Stimulated activated CD8-positive, alpha-beta memory T cell treated with anti-CD3 and anti-CD28 coated beads, Interleukin-12 subunit alpha, Interleukin-12 subunit beta, amount 100 ng/mL, for 24 hours (primary cell): ENCODE measurements around the gene PPP2R3B.

Source experiments
- DNase-seq: peaks from one replicate; pipeline ENCODE4 v3.0.0-alpha.2; 2020; ENCODE audit errors: extremely low read depth

Gene PPP2R3B

GRCh38 chrX:370963-371745 is 15.6 kb downstream of the PPP2R3B start:
- no peak for DNase-seq

DNA sequence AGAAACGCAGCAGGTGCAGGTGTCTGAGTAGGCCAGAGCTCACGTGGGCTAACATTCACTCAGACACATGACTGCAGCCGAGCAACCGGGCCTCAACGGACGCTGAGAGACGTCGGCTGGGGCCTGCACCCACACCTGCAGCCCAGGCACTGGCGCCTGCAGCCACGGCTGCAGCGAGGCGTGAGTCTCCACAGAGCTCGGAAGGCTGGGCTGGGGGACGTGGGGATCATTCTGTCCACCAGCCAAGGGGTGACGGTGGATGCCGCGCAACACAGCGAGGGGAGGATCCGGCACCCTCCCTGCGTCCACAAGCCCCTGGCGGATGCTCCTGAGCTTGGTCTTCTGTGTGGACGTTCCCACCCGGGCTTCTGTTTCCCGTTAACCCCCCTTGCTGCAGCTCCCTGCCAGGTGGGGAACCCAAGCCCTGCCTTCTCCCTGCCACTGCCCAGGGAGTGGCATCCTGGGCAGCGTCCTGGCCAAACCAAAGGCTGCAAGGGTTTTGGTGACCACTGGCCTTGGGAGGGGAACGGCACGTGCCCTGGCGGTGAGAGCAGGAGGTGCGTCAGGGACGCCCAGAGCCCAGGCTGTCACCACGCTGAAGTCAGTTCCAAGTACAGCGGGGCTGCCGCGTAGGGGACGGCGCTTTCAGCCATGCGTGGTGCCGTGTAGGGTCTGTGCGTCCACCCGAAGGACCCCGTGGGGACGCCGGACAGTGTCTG is 16.3 kb downstream of the PPP2R3B start:
- DNase-seq = no peak

DNA sequence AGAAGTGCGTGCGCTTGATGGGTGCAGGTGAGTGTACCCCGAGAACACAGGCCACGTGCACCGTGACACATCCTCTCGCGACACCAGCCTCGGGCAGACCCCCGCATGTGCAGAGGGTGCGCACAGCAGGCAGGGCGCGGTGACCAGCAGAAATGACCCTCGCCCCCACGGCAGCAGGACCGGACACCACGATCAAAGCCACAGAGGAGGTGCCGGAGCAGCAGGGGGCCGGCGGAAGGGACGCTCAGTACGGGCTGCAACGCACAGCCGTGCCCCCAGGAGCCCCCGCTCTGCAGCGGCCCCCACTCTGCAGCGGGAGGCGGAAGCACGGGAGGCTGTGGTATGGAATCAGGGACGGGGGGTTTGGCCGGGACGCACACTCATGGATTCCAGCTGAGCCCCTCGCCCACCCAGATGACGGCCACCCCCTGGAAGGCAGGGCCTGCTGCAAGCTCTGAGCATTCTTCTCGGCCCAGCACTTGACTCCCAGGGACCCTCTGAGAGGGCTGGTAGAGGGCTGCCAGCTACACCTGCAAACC is 17.1 kb downstream of the PPP2R3B start:
- no peak for DNase-seq

- no peak for DNase-seq
These were observed 17.7 kb downstream of the PPP2R3B start for GRCh38 chrX:368811-369562.

- no peak for DNase-seq
These were observed 18.8 kb downstream of the PPP2R3B start for GRCh38 chrX:367866-368265.

DNA sequence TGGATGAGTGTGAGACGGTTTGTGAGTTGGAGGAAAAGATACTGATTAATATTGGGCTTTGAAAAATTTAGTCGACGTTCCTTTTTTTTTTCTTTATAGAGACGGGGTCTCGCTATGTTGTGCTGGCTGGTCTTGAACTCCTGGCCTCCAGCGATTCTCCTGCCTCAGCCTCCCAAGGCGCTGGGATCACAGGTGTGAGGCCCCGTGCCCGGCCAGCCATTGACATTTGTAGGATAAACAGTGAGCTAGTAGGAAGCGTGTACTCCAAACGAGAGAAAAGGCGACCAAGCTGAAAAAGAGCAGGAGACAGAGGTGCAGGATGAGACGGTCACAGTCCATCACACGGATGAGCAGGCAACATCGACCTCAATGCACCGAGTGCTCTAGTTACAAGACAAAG is 19.4 kb downstream of the PPP2R3B start:
- no peak for DNase-seq

DNA sequence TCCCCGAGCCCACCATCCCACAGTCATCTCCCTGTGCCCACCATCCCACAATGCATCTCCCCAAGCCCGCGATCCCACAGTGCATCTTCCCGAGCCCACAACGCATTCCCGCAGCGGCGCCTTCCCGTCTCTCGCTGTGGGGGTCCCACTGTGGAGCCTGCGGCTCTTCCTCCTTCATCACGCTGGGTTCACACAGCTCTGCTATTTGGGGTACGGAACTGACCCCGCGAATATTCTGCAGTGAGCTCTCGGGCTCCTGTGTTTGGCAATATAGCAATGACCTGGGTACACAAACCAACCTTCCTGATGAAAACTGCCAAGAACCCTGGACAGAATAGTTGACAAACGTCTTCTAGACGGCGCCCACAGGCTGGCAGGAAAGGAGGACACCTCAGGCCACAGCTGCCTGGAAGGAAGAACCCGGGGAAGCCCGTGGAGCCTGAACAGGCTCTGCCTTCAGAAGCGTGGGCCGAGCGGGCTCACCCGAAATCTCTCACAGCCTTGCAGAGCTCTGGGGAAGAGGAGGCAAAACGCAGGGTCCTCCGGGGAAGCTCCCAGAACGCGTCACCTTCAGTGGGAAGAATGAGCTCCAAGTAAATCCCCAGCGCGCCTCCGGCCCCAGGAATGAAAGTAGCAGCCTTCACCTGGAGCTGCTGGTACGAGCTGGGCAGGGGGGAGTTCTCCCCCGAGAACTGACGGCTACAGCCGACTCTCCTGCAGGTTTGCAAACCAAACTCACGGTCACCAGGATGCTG is 22.9 kb downstream of the PPP2R3B start:
- no peak for DNase-seq

DNA sequence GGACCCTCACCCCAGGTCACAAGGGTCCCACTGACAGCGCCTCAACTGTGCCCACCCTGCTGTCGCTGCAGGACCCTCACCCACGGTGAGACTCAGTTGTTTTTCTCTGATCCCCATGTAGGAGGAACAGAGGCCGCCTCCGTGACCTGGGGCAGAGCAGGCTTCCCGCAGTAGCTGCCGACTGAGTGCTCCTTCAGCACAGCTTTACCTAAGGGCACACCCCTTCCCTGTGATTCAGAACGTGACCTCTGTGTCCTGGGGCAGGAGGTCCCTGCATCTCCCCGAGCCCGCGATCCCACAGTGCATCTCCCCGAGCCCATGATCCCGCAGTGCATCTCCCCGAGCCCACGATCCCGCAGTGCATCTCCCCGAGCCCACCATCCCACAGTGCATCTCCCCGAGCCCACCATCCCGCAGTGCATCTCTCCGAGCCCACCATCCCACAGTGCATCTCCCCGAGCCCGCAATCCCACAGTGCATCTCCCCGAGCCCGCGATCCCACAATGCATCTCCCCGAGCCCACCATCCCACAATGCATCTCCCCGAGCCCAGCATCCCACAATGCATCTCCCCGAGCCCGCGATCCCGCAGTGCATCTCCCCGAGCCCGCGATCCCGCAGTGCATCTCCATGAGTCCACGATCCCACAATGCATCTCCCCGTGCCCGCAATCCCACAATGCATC is 23.6 kb downstream of the PPP2R3B start:
- no peak for DNase-seq

DNA sequence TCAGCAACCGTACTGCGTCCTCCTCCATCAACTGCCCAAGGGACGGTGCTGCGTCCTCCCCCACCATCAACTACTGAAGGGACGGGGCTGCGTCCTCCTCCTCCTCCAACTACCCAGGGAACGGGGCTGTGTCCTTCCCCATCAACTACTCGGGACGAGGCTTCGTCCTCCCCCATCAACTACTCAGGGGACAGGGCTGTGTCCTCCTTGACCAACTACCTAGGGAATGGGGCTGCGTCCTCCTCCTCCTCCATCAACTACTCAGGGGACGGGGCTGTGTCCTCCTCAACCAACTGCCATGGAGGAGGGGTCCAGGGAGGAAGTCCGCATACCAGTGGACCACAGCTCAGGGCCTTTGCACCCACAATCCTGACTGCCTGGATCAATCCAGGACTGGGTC is 24.4 kb downstream of the PPP2R3B start:
- no peak for DNase-seq

DNA sequence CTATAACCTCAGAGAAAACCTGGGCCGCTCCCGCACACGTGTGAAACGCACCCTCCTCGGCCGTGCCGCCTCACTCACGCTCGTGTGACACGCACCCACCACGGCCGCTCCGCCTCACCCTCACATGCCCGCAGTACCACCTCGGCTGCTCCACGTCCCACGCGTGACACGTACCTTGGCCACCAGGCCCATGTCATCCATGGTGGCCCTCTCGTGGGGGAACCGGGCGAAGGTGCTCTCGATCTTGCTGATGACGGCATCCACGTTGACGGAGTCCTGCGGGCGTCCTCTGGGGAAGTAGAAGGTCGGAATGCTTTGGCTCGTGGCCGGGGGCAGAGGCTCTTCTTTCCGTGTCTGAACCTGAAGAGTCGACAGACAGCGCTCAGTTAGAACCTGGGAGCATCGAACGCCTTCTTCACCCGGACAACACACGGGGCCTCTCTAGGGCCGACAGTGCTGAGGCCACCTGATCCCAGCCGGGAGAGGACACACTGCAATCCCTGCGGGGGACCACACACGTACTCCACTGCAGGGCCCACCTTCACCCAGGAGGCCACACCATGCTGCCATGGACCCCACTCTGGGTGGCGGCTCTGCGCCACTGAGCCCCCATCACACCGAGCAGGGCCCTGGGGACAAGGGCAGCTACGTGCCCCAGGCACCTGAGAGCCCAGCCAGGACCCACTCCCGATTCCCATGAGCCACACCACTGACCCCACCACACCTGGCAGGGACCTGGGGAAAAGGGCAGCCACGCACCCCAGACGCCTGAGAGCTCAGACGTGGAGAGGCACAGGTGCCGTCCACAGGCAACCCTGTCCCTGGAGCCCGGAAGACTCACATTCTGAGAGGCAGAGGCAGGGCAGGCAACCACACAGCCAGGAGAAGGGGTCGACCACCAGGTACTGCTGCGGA is 25.2 kb downstream of the PPP2R3B start:
- no peak for DNase-seq

DNA sequence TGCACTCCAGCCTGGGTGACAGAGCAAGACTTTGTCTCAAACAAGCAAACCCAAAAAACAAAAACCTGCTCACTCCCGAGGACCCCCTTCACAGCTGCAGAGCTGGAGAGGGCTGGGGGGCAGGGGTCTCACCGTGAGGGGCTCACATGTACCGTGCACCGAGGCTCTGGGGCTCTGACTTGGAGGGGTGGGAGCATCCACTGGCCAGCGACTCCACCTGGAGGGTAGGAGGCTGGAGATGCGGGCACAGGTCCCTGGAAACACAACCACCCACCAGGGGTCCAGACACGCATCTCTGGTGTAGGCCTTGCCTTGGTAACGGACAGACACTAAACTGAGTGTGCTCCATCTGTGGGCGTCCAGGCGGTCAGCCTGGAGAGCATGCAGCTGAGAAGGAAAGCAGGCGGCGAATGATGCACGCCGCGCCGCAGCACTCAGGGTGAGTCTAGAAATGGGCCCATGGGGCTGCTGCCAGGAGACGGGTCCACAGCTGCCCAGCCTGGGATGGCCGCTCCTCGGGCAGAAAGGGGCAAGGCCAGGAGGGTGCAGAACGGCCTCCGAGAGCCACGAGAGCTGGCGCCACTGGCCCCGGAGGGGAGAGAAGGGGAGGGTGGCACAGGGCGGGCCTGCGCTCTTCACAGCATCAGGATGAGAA is 26.1 kb downstream of the PPP2R3B start:
- DNase-seq = no peak

DNA sequence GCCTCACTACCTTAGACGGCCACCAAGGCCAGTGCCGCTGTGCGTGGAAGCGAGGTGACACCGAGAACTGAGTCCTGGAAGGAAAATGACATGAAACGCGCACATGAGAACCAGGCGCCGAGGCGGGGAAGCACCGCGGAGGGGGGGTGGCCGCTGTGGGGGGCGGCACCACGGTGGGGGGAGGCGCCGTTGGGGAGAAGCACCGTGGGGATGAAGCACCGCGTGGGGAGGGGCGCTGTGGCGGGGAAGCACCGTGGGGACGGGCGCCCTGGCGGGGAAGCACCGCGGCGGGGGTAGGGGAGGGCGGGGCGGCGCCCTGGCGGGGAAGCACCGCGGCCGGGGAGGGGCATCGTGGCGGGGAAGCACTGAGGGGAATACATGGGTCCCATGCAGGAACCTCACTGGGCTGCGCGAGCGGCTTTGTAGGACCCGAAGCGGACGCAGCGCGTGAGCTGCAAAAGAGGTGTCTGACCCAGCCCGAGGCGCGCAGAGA is 28.0 kb downstream of the PPP2R3B start:
- DNase-seq = no peak

DNA sequence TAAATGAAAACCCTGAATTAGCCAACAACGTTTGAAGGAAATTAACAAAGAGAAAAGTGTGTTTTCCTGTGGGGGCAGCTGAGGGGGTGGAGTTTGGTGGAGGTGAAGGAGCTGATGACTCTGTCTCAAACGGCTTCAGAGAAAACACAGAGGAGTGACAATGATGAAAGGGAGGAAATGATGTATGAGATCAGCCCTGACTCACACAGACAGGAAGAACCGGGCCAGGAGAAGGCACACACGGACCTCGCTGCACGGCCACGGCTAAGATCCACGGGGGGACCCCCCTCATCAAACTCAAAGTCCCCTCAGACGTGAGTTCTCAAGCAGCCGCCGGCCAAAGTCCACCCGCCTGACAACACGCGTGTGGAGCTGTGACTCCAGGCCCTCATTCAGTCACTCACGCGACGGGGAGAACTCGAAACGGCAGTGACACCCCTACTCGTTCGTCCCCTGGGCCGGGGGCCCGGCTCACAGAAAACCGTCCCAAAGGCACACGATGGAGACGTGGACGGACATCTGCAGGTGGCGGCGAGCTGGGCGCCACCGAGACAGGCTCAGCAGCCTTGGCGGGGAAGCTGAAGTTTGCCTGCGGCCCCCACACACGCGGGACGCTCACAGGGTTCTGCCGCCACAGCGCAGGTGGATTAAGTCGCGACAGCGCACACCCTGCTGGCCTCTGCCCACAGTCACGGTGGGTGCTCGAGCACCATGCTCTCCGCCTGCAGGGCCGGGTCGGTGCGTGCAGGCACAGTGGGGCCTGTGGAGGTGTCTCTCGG is 28.8 kb downstream of the PPP2R3B start:
- no peak for DNase-seq

DNA sequence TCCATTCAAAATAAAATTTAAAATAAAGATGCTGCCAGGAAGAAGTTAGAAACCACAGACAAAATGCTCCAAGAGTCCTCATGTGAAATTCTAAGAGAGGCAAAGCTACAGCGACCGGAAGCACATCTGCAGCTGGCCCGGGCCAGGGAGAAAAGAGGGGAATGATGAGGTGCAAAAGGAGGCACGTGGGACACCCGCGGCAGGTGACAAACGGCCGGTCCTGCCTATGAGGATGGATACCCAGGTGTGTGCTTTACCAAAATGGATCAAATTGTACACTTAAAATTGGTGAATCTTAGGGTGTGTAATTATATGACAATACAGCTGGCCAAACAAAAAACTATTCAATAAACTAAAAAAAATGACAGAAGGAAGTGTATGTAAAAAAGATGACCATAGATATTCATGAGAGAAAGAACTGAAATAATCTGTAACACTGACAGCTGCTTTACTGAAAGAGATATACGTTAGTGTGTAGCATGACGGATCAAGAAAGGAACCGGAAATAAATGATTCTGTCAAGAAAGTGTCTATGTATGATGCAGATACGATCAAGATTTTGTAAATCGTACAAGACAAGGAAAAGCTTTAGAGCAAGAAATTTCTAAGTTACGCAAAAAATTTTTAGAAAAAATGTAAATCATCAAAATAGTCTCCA is 29.5 kb downstream of the PPP2R3B start:
- DNase-seq = no peak

- DNase-seq = no peak
These were observed 30.2 kb downstream of the PPP2R3B start for GRCh38 chrX:356385-357034.

DNA sequence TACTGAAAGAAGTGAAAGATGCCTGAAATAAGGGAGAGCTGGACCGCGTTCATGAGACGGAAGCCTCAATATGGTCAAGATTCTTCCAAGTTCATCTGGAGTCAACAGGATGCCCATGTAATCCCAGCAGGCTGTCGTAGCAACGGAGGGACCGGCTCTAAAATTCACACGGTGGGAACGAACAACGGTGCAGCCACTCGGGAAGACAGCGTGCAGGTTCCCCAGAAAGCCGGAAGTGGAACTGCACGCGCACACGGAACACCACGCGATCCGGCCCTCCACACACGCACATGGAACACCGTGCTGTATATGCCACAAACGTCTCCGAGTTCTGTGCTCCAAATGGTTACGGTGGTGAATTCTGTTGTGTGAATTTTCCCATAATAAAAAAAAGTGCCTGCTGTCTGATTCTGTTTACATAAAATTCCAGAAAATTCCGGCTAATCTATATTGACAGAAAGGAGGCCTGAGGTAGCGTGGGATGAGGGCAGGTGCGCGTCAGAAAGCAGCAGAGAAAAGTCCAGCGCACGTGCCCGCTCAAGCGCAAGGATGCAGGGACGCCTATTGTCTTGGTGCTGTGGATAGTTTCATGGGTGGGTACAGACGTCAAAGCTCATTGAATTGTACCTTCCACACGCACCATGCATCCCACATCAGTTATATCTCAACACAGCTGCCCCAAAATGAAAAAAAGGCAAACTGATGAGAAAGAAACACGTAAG is 31.2 kb downstream of the PPP2R3B start:
- DNase-seq = no peak
